SK-N-SH (cell line): ENCODE results near the gene NCDN. TPM values are rescaled to one million over a fixed set of nuclear protein-coding genes. Genes with fewer than 3 reads are reported as not detected.

Source experiments
- CTCF ChIA-PET: fragments of 300-600, 350-600 bp; formaldehyde crosslinking; extraction: SDS; loops from one replicate; lab custom pipeline; 2021; lab: Yijun Ruan, JAX
- POLR2A ChIA-PET: fragments of 350-600 bp; sonication (Branson Sonifier 250); formaldehyde crosslinking; extraction: SDS; loops from one replicate; lab custom pipeline; 2020; ENCODE audit warnings: antibody characterized with exemption, inconsistent platforms; lab: Yijun Ruan, JAX
- DNase-seq: peaks from one replicate; pipeline ENCODE4 v3.0.0; 2012
- H2AFZ ChIP-seq: fragments of 200-600 bp; sonication (generic); 2 replicates; pipeline ENCODE4 v1.8.1; 2016; ENCODE audit warnings: antibody characterized with exemption, mild to moderate bottlenecking, low read depth
- H3F3A ChIP-seq: fragments of 200-600 bp; sonication (generic); replicated peaks from 2 replicates; pipeline ENCODE3; 2016; ENCODE audit warnings: antibody characterized with exemption, mild to moderate bottlenecking; ENCODE audit not compliant: insufficient read depth
- H3K27ac ChIP-seq, 2 experiments: fragments of 200-500 bp in 1 of 2; fragments of 200-600 bp in 1 of 2; sonication (Bioruptor generic) in 1 of 2; sonication (generic), shearing (Covaris generic) in 1 of 2; 2 replicates each; pipeline versions ENCODE4 v1.5.1 to v1.6.1; 2014 to 2016; ENCODE audit warnings: low read depth in 2 of 2, inconsistent platforms in 1 of 2, low read length in 1 of 2, mild to moderate bottlenecking in 1 of 2, mixed read lengths in 1 of 2
- H3K27me3 ChIP-seq: fragments of 200-600 bp; sonication (generic), shearing (Covaris generic); 2 replicates; pipeline ENCODE4 v1.6.1; 2016; ENCODE audit warnings: mixed run types; ENCODE audit not compliant: insufficient read depth
- H3K36me3 ChIP-seq, 2 experiments: fragments of 200-500 bp in 1 of 2; fragments of 200-600 bp in 1 of 2; sonication (Bioruptor generic) in 1 of 2; sonication (generic) in 1 of 2; replicated peaks in 1 of 2; 2 replicates each; pipeline versions ENCODE3 to v1.5.1; 2014 to 2016; ENCODE audit warnings: low read length in 1 of 2, mild to moderate bottlenecking in 1 of 2; ENCODE audit not compliant: insufficient read depth in 2 of 2, control insufficient read depth in 1 of 2
- H3K4me1 ChIP-seq, 2 experiments: fragments of 200-500 bp in 1 of 2; fragments of 200-600 bp in 1 of 2; sonication (Bioruptor generic) in 1 of 2; sonication (generic), shearing (Covaris generic) in 1 of 2; 2 replicates each; pipeline versions ENCODE4 v1.5.1 to v1.6.1; 2014 to 2016; ENCODE audit warnings: low read depth in 1 of 2, low read length in 1 of 2, mixed run types in 1 of 2; ENCODE audit not compliant: insufficient read depth in 2 of 2, control insufficient read depth in 1 of 2
- H3K4me2 ChIP-seq: fragments of 200-600 bp; sonication (generic), shearing (Covaris generic); 2 replicates; pipeline ENCODE4 v1.6.1; 2017; ENCODE audit warnings: mixed run types
- H3K4me3 ChIP-seq, 2 experiments: fragments of 200-500 bp in 1 of 2; fragments of 200-600 bp in 1 of 2; sonication (Bioruptor generic) in 1 of 2; sonication (generic), shearing (Covaris generic) in 1 of 2; 2 replicates each; pipeline versions ENCODE4 v1.5.1 to v1.8.1; 2014 to 2016; ENCODE audit warnings: low read depth in 2 of 2, inconsistent platforms in 1 of 2, low read length in 1 of 2, mild to moderate bottlenecking in 1 of 2, mixed read lengths in 1 of 2, moderate library complexity in 1 of 2
- H3K79me2 ChIP-seq: fragments of 200-600 bp; sonication (generic); 2 replicates; pipeline ENCODE4 v1.8.1; 2017; ENCODE audit warnings: mild to moderate bottlenecking; ENCODE audit not compliant: insufficient read depth
- H3K9ac ChIP-seq: fragments of 200-600 bp; sonication (generic); 2 replicates; pipeline ENCODE4 v1.6.1; 2017; ENCODE audit warnings: mixed run types
- H3K9me2 ChIP-seq: fragments of 200-600 bp; sonication (generic); 2 replicates; pipeline ENCODE4 v1.6.1; 2017; ENCODE audit warnings: mixed run types
- H3K9me3 ChIP-seq: fragments of 200-600 bp; sonication (generic); 2 replicates; pipeline ENCODE4 v1.6.1; 2017; ENCODE audit warnings: mixed run types, mild to moderate bottlenecking, moderate library complexity
- H4K20me1 ChIP-seq: fragments of 200-600 bp; sonication (generic); 2 replicates; pipeline ENCODE4 v1.6.1; 2017; ENCODE audit warnings: mild to moderate bottlenecking, mixed run types; ENCODE audit not compliant: insufficient read depth
- JUND ChIP-seq: IDR thresholded peaks from 2 replicates; pipeline ENCODE4 v1.4.0; 2012
- MXI1 ChIP-seq: IDR thresholded peaks from 2 replicates; pipeline ENCODE4 v1.6.1; 2012; ENCODE audit warnings: mild to moderate bottlenecking, low read depth, low read length, improper control_type of control experiment
- NFIC ChIP-seq: IDR thresholded peaks from 2 replicates; pipeline ENCODE4 v1.4.0; 2012; ENCODE audit warnings: borderline replicate concordance
- NRF1 ChIP-seq: IDR thresholded peaks from 2 replicates; pipeline ENCODE4 v1.6.1; 2012; ENCODE audit warnings: low read depth, mild to moderate bottlenecking, low read length
- POLR2AphosphoS5 ChIP-seq: IDR thresholded peaks from 2 replicates; pipeline ENCODE4 v1.6.1; 2012; ENCODE audit warnings: low read depth, low read length
- SIN3A ChIP-seq: IDR thresholded peaks from 2 replicates; pipeline ENCODE4 v1.6.1; 2012; ENCODE audit warnings: low read depth, mild to moderate bottlenecking, low read length, moderate library complexity, borderline replicate concordance
- SMC3 ChIP-seq: IDR thresholded peaks from 2 replicates; pipeline ENCODE4 v1.6.1; 2012; ENCODE audit warnings: low read depth, low read length, improper control_type of control experiment
- TAF1 ChIP-seq: IDR thresholded peaks from 2 replicates; pipeline ENCODE4 v1.6.1; 2012; ENCODE audit warnings: low read depth, mild to moderate bottlenecking, low read length, moderate library complexity, borderline replicate concordance
- TCF12 ChIP-seq: IDR thresholded peaks from 2 replicates; pipeline ENCODE4 v1.4.0; 2012
- TEAD4 ChIP-seq: IDR thresholded peaks from 2 replicates; pipeline ENCODE4 v1.4.0; 2012; ENCODE audit warnings: mild to moderate bottlenecking, borderline replicate concordance; ENCODE audit not compliant: insufficient read depth
- WGBS: methylation state at CpG from one replicate; pipeline ENCODE4 v1.1.6; 2017; ENCODE audit warnings: low lambda C conversion rate; 5-methylcytosine and 5-hydroxymethylcytosine counted together
- polyA plus RNA-seq, 3 experiments: library from polyadenylated mRNA; depleted of rRNA; stranded (reverse); fragments of >200 nt; gene quantifications; 2 replicates each; pipeline ENCODE4 v1.2.3, GENCODE V29; 2012
- TF ChIP-seq, protein P1 (sequence below): IDR thresholded peaks from 2 replicates; pipeline ENCODE4 v1.6.1; 2012; ENCODE audit warnings: mild to moderate bottlenecking, low read depth, low read length, moderate library complexity
- TF ChIP-seq, protein P2 (sequence below): fragments of 150-350 bp; IDR thresholded peaks from 2 replicates; pipeline ENCODE4 v1.6.1; 2016; ENCODE audit warnings: mild to moderate bottlenecking, low read depth, low read length
- TF ChIP-seq, protein P3 (sequence below): IDR thresholded peaks from 2 replicates; pipeline ENCODE4 v1.4.0; 2012; ENCODE audit warnings: low read depth
- TF ChIP-seq, protein P4 (sequence below): IDR thresholded peaks from 2 replicates; pipeline ENCODE4 v1.4.0; 2012; ENCODE audit warnings: low read depth, borderline replicate concordance
- TF ChIP-seq, protein P5 (sequence below): fragments of 200-600 bp; sonication (generic); IDR thresholded peaks from 2 replicates; pipeline ENCODE4 v1.6.1; 2017; ENCODE audit warnings: antibody characterized with exemption, mild to moderate bottlenecking, moderate library complexity
- TF ChIP-seq, protein P6 (sequence below): IDR thresholded peaks from 2 replicates; pipeline ENCODE4; 2012

Gene NCDN
- polyA plus RNA-seq, 1 of the 3 experiments (the other 2 are of a cell fraction) = 38.3 TPM

DNA sequence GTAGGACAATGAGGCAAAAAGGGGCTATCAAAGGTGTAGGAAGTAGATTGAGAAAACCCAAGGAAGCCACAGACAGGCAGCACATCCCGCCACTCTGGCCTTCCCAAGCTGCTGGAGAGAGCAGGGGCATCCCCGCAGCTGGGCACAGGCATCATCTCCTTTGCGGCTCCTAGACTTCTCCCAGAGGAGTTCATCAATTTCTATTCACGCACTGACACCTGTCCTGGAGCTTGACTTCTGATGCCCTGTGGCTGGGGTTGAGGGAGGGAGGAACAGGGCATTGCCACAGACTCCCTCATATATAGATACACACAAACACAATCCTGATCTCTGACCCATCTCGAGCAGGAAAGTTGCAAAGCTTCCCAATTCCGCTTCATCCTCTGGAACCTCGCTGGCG lies 13.7 kb downstream of the NCDN start (continued):
- TF ChIP-seq, protein P1, sequence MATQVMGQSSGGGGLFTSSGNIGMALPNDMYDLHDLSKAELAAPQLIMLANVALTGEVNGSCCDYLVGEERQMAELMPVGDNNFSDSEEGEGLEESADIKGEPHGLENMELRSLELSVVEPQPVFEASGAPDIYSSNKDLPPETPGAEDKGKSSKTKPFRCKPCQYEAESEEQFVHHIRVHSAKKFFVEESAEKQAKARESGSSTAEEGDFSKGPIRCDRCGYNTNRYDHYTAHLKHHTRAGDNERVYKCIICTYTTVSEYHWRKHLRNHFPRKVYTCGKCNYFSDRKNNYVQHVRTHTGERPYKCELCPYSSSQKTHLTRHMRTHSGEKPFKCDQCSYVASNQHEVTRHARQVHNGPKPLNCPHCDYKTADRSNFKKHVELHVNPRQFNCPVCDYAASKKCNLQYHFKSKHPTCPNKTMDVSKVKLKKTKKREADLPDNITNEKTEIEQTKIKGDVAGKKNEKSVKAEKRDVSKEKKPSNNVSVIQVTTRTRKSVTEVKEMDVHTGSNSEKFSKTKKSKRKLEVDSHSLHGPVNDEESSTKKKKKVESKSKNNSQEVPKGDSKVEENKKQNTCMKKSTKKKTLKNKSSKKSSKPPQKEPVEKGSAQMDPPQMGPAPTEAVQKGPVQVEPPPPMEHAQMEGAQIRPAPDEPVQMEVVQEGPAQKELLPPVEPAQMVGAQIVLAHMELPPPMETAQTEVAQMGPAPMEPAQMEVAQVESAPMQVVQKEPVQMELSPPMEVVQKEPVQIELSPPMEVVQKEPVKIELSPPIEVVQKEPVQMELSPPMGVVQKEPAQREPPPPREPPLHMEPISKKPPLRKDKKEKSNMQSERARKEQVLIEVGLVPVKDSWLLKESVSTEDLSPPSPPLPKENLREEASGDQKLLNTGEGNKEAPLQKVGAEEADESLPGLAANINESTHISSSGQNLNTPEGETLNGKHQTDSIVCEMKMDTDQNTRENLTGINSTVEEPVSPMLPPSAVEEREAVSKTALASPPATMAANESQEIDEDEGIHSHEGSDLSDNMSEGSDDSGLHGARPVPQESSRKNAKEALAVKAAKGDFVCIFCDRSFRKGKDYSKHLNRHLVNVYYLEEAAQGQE = no peak
- TF ChIP-seq, all 33 proteins: peak for 0

DNA sequence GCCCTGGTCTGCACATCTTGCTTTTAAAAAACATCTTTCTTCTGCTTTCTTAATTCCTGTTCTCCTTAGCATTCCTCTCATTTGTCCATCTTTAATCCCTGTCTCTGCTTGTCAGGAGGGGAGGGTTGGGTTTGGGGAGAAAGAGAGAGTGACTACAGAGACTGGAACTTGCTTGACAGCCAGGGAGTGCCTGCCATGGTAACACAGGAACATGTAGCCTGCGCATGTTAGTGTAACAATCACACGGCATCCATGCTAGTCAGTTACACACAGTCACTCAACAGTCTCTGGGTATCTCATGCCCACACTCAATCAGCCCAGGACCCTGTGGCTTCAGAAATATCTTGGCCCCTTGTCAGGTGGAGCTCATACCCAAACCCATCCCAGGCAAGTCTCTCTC lies 14.7 kb downstream of the NCDN start:
- Histone ChIP-seq H3K9ac (no peak overlapping the region), H3K9me2 (no peaks in the 10 kb centered on the region), H3K79me2 (no peaks in the 10 kb centered on the region), H3F3A (no peaks in the 10 kb centered on the region), H3K9me3 (no peaks in the 10 kb centered on the region), H4K20me1 (no peaks in the 10 kb centered on the region)
- POLR2A ChIA-PET = interaction anchor here (1.3 kb wide), 1 partner anchor 143 kb away, joined by 3 read pairs; no protein-coding TSS in a partner anchor
- TF ChIP-seq SIN3A = no peak
- TF ChIP-seq TEAD4 = no peak
- TF ChIP-seq, protein P2, sequence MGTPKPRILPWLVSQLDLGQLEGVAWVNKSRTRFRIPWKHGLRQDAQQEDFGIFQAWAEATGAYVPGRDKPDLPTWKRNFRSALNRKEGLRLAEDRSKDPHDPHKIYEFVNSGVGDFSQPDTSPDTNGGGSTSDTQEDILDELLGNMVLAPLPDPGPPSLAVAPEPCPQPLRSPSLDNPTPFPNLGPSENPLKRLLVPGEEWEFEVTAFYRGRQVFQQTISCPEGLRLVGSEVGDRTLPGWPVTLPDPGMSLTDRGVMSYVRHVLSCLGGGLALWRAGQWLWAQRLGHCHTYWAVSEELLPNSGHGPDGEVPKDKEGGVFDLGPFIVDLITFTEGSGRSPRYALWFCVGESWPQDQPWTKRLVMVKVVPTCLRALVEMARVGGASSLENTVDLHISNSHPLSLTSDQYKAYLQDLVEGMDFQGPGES = no peak
- TF ChIP-seq, protein P3, sequence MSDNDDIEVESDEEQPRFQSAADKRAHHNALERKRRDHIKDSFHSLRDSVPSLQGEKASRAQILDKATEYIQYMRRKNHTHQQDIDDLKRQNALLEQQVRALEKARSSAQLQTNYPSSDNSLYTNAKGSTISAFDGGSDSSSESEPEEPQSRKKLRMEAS = no peak
- TF ChIP-seq NFIC = no peak
- no peak for TF ChIP-seq NRF1
- TF ChIP-seq, protein P4, sequence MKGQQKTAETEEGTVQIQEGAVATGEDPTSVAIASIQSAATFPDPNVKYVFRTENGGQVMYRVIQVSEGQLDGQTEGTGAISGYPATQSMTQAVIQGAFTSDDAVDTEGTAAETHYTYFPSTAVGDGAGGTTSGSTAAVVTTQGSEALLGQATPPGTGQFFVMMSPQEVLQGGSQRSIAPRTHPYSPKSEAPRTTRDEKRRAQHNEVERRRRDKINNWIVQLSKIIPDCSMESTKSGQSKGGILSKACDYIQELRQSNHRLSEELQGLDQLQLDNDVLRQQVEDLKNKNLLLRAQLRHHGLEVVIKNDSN = no peak
- TF ChIP-seq, protein P5, sequence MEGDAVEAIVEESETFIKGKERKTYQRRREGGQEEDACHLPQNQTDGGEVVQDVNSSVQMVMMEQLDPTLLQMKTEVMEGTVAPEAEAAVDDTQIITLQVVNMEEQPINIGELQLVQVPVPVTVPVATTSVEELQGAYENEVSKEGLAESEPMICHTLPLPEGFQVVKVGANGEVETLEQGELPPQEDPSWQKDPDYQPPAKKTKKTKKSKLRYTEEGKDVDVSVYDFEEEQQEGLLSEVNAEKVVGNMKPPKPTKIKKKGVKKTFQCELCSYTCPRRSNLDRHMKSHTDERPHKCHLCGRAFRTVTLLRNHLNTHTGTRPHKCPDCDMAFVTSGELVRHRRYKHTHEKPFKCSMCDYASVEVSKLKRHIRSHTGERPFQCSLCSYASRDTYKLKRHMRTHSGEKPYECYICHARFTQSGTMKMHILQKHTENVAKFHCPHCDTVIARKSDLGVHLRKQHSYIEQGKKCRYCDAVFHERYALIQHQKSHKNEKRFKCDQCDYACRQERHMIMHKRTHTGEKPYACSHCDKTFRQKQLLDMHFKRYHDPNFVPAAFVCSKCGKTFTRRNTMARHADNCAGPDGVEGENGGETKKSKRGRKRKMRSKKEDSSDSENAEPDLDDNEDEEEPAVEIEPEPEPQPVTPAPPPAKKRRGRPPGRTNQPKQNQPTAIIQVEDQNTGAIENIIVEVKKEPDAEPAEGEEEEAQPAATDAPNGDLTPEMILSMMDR = no peak
- TF ChIP-seq SMC3 = no peak
- no peak for TF ChIP-seq MXI1
- no peak for TF ChIP-seq TAF1
- TF ChIP-seq POLR2AphosphoS5 = no peak
- TF ChIP-seq, protein P6, sequence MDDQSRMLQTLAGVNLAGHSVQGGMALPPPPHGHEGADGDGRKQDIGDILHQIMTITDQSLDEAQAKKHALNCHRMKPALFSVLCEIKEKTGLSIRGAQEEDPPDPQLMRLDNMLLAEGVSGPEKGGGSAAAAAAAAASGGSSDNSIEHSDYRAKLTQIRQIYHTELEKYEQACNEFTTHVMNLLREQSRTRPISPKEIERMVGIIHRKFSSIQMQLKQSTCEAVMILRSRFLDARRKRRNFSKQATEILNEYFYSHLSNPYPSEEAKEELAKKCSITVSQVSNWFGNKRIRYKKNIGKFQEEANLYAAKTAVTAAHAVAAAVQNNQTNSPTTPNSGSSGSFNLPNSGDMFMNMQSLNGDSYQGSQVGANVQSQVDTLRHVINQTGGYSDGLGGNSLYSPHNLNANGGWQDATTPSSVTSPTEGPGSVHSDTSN = no peak
- TF ChIP-seq TCF12 = no peak
- no peak for TF ChIP-seq JUND
- TF ChIP-seq, all 33 proteins: peak for 0
- WGBS = 100% methylated on average over 1 of the region's 2 CpGs
- no peak overlapping the region for H3K27ac ChIP-seq
- H3K27me3 ChIP-seq = no peaks in the 10 kb centered on the region
- CTCF ChIA-PET = interaction anchor here (0.7 to 11.7 kb wide), 9 partner anchors 8 to 203 kb away, joined by 3 to 347 read pairs (median 3); partner anchors contain the start of gene CLSPN
- H2AFZ ChIP-seq = no peak overlapping the region
- H3K4me3 ChIP-seq = no peak overlapping the region
- no peaks in the 10 kb centered on the region for H3K36me3 ChIP-seq
- peaks cover 0 to 10% of the 10 kb centered on the region in 2 experiments; a peak in 1 of 4 replicates for H3K4me1 ChIP-seq
- H3K4me2 ChIP-seq = no peak overlapping the region
- no peak for DNase-seq
